ENCODE results near the gene CCN2.

DNA sequence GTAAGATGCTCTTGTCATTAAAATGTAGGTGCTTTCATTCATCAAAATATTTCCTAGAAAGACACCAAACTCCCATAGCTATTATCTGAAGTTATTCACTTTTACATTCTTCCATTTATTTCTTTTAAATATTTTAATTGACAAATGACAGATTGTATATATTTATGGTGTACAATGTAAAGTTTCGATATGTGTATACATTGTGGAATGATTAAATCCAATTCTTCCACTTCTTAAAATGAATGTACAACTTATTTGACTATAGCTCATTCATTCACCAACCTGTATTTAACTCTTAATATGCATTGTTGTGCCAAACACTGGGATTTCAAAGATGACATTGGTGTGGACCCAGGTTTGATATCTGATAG is 41.0 kb downstream of the CCN2 start:
- TF ChIP-seq REST (IDR thresholded peaks at IDR 0.05; ENCODE audit: low read depth, low read length): no peak
- no peak for TF ChIP-seq MXI1 (IDR thresholded peaks at IDR 0.05; ENCODE audit: low read depth, low read length)
- TF ChIP-seq, protein P1, sequence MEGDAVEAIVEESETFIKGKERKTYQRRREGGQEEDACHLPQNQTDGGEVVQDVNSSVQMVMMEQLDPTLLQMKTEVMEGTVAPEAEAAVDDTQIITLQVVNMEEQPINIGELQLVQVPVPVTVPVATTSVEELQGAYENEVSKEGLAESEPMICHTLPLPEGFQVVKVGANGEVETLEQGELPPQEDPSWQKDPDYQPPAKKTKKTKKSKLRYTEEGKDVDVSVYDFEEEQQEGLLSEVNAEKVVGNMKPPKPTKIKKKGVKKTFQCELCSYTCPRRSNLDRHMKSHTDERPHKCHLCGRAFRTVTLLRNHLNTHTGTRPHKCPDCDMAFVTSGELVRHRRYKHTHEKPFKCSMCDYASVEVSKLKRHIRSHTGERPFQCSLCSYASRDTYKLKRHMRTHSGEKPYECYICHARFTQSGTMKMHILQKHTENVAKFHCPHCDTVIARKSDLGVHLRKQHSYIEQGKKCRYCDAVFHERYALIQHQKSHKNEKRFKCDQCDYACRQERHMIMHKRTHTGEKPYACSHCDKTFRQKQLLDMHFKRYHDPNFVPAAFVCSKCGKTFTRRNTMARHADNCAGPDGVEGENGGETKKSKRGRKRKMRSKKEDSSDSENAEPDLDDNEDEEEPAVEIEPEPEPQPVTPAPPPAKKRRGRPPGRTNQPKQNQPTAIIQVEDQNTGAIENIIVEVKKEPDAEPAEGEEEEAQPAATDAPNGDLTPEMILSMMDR (IDR thresholded peaks at IDR 0.05): no peak
- no peak for TF ChIP-seq GATA2 (CRISPR knock-in tag; IDR thresholded peaks at IDR 0.05)
- no peak for TF ChIP-seq EZH2phosphoT487 (IDR thresholded peaks at IDR 0.05; ENCODE audit: borderline replicate concordance, low read depth)
- no peak for TF ChIP-seq USF1 (IDR thresholded peaks at IDR 0.05; ENCODE audit: borderline replicate concordance, low read depth)

Measured in SK-N-SH (cell line).